ENCODE measurements around the gene COX10.
"Not testable (repeated sequence)": the region's sequence is repeated elsewhere in the genome, so short reads cannot be mapped to it uniquely, and the experiment has no call there.

GRCh38 chr17:14231187-14231586 is 161.9 kb downstream of the COX10 start:
- TF ChIP-seq EP300, CTCF (IDR thresholded peaks at IDR 0.05): not testable (repeated sequence)
